Measurements from ENCODE around the gene UBE2I. TPM values are rescaled to one million over a fixed set of nuclear protein-coding genes. Genes with fewer than 3 reads are reported as not detected.
A peak's percentile ranks its signal among the peaks of the same experiment; 100 is the strongest.

Gene UBE2I
- total RNA-seq, 1 experiment from 2014 or later = 361 TPM

GRCh38 chr16:1288813-1289476 lies 20.5 kb upstream of the UBE2I start:
- no peaks in the 10 kb centered on the region for H3K36me3 ChIP-seq (ENCODE audit: insufficient read depth, low read length, poor library complexity, severe bottlenecking)
- no peak overlapping the region for H3K27ac ChIP-seq (ENCODE audit: low read depth, low read length, poor library complexity, severe bottlenecking)
- peak; percentile 46 for DNase-seq (ENCODE audit: low spot score)
- TF ChIP-seq CTCF (conservative IDR thresholded peaks at IDR 0.05; ENCODE audit: low read depth, low read length) (no peak), EZH2 (IDR thresholded peaks at IDR 0.05; ENCODE audit: borderline replicate concordance, low read depth, low read length, poor library complexity, severe bottlenecking) (no peak)
- intact Hi-C loops (cut with micrococcal nuclease; ENCODE audit: unreplicated experiment) = no loop called here
- H3K27me3 ChIP-seq (replicated peaks; ENCODE audit: insufficient read depth, low read depth, low read length, poor library complexity) = no peaks in the 10 kb centered on the region
- ChIA-PET POLR2A (ENCODE audit: low non-redundant PET) (no interaction called here), CTCF (no interaction called here)
- no peaks in the 10 kb centered on the region for H3K9me3 ChIP-seq (ENCODE audit: low read depth, low read length, poor library complexity, severe bottlenecking)
- H3K4me3 ChIP-seq (ENCODE audit: low read depth, low read length, poor library complexity, severe bottlenecking) = no peak overlapping the region
- peaks cover 2% of the 10 kb centered on the region for H3K4me1 ChIP-seq (ENCODE audit: insufficient read depth, low read length, poor library complexity, severe bottlenecking)
- no TSS peak for BruUV-seq (replicated peaks)

- H3K27me3 ChIP-seq (replicated peaks; ENCODE audit: insufficient read depth, low read depth, low read length, poor library complexity) = no peaks in the 10 kb centered on the region
- ChIA-PET CTCF (no interaction called here), POLR2A (ENCODE audit: low non-redundant PET) (no interaction called here)
- BruUV-seq (replicated peaks) = no TSS peak
- no peak for DNase-seq (ENCODE audit: low spot score)
- intact Hi-C loops (cut with micrococcal nuclease; ENCODE audit: unreplicated experiment) = no loop called here
- H3K4me3 ChIP-seq (ENCODE audit: low read depth, low read length, poor library complexity, severe bottlenecking) = no peak overlapping the region
- no peak overlapping the region for H3K27ac ChIP-seq (ENCODE audit: low read depth, low read length, poor library complexity, severe bottlenecking)
- H3K36me3 ChIP-seq (ENCODE audit: insufficient read depth, low read length, poor library complexity, severe bottlenecking) = no peaks in the 10 kb centered on the region
- H3K9me3 ChIP-seq (ENCODE audit: low read depth, low read length, poor library complexity, severe bottlenecking) = no peaks in the 10 kb centered on the region
- no peaks in the 10 kb centered on the region for H3K4me1 ChIP-seq (ENCODE audit: insufficient read depth, low read length, poor library complexity, severe bottlenecking)
- no peak for TF ChIP-seq CTCF (conservative IDR thresholded peaks at IDR 0.05; ENCODE audit: low read depth, low read length)
- no peak for TF ChIP-seq EZH2 (IDR thresholded peaks at IDR 0.05; ENCODE audit: borderline replicate concordance, low read depth, low read length, poor library complexity, severe bottlenecking)
These were observed 20.0 kb upstream of the UBE2I start for GRCh38 chr16:1289477-1289866.

GRCh38 chr16:1290063-1290501 lies 19.4 kb upstream of the UBE2I start:
- CTCF ChIA-PET = no interaction called here
- BruUV-seq (replicated peaks) = no TSS peak
- intact Hi-C loops (cut with micrococcal nuclease; ENCODE audit: unreplicated experiment) = no loop called here

More at GRCh38 chr16:1290063-1290501, 19.4 kb upstream of the UBE2I start:
- Histone ChIP-seq H3K4me1 (ENCODE audit: insufficient read depth, low read length, poor library complexity, severe bottlenecking) (no peaks in the 10 kb centered on the region), H3K4me3 (ENCODE audit: low read depth, low read length, poor library complexity, severe bottlenecking) (no peak overlapping the region), H3K9me3 (ENCODE audit: low read depth, low read length, poor library complexity, severe bottlenecking) (no peaks in the 10 kb centered on the region), H3K36me3 (ENCODE audit: insufficient read depth, low read length, poor library complexity, severe bottlenecking) (no peaks in the 10 kb centered on the region), H3K27ac (ENCODE audit: low read depth, low read length, poor library complexity, severe bottlenecking) (no peak overlapping the region), H3K27me3 (replicated peaks; ENCODE audit: insufficient read depth, low read depth, low read length, poor library complexity) (no peaks in the 10 kb centered on the region)
- no peak for DNase-seq (ENCODE audit: low spot score)
- POLR2A ChIA-PET (ENCODE audit: low non-redundant PET) = interaction anchor here (0.6 kb wide), 1 partner anchor 17 kb away, joined by 3 read pairs; no protein-coding TSS in a partner anchor
- TF ChIP-seq CTCF (conservative IDR thresholded peaks at IDR 0.05; ENCODE audit: low read depth, low read length) (no peak), EZH2 (IDR thresholded peaks at IDR 0.05; ENCODE audit: borderline replicate concordance, low read depth, low read length, poor library complexity, severe bottlenecking) (no peak)

Data from A673 (cell line).